Stimulated activated CD8-positive, alpha-beta memory T cell treated with anti-CD3 and anti-CD28 coated beads, Interleukin-4, amount 100 ng/mL, for 48 hours (primary cell): ENCODE data around the gene USP36.
A peak's percentile ranks its signal among the peaks of the same experiment; 100 is the strongest.
"Not testable (repeated sequence)": the region's sequence is repeated elsewhere in the genome, so short reads cannot be mapped to it uniquely, and the experiment has no call there.

Experiments
- DNase-seq: peaks from one replicate; pipeline ENCODE4 v3.0.0-alpha.2; 2020

Gene USP36

GRCh38 chr17:78789149-78789662 lies 51.4 kb downstream of the USP36 start:
- no peak for DNase-seq

- no peak for DNase-seq
Measured at GRCh38 chr17:78788451-78788850, 52.2 kb downstream of the USP36 start.

GRCh38 chr17:78787444-78787843 lies 53.2 kb downstream of the USP36 start:
- no peak for DNase-seq

GRCh38 chr17:78785663-78786057 lies 55.0 kb downstream of the USP36 start:
- no peak for DNase-seq

- DNase-seq: no peak
Measured at GRCh38 chr17:78785011-78785662, 55.5 kb downstream of the USP36 start.

- no peak for DNase-seq
Measured at GRCh38 chr17:78784352-78784751, 56.3 kb downstream of the USP36 start.

- no peak for DNase-seq
Measured at GRCh38 chr17:78783711-78784324, 56.8 kb downstream of the USP36 start.

- DNase-seq: no peak
Measured at GRCh38 chr17:78781893-78782304, 58.7 kb downstream of the USP36 start, which contains the start of gene CYTH1. CYTH1 (minus strand) TSS chr17:78782273; CDS start chr17:78782223, 50 bp downstream.

GRCh38 chr17:78781104-78781892 lies 59.3 kb downstream of the USP36 start:
- peak; percentile 66 for DNase-seq

- no peak for DNase-seq
Measured at GRCh38 chr17:78780335-78780734, 60.3 kb downstream of the USP36 start.

GRCh38 chr17:78779850-78780249 lies 60.8 kb downstream of the USP36 start:
- peak; percentile 57 for DNase-seq

GRCh38 chr17:78779286-78779651 lies 61.3 kb downstream of the USP36 start:
- DNase-seq: not testable (repeated sequence)

GRCh38 chr17:78777881-78778280 lies 62.7 kb downstream of the USP36 start:
- no peak for DNase-seq

GRCh38 chr17:78774956-78775571 lies 65.5 kb downstream of the USP36 start:
- DNase-seq: peak; percentile 82

GRCh38 chr17:78774453-78774852 lies 66.2 kb downstream of the USP36 start:
- DNase-seq: no peak

- no peak for DNase-seq
Measured at GRCh38 chr17:78771758-78772382, 68.7 kb downstream of the USP36 start.

- DNase-seq: no peak
Measured at GRCh38 chr17:78769196-78769773, 71.3 kb downstream of the USP36 start.

- no peak for DNase-seq
Measured at GRCh38 chr17:78767806-78768205, 72.8 kb downstream of the USP36 start.

- peak; percentile 22 for DNase-seq
Measured at GRCh38 chr17:78766743-78767294, 73.8 kb downstream of the USP36 start.

- peak; percentile 18 for DNase-seq
Measured at GRCh38 chr17:78766225-78766624, 74.4 kb downstream of the USP36 start.

- DNase-seq: peak; percentile 20
Measured at GRCh38 chr17:78765821-78766220, 74.8 kb downstream of the USP36 start.

- peak; percentile 21 for DNase-seq
Measured at GRCh38 chr17:78764871-78765270, 75.7 kb downstream of the USP36 start.
